Measurements from ENCODE around the gene TAP1. TPM values are rescaled to one million over a fixed set of nuclear protein-coding genes. Genes with fewer than 3 reads are reported as not detected.

Gene TAP1
- total RNA-seq, 6 experiments from 2014 or later, result 29.9 to 42.6 (median 37.8) TPM

- no peak within 1 kb of the TSS for H3K4me3 Mint-ChIP-seq
- TF ChIP-seq CTCF (IDR thresholded peaks at IDR 0.05), result no peak
- no peaks in the 10 kb centered on the region for H3K36me3 Mint-ChIP-seq (ENCODE audit: low read depth)
- peaks cover 15% of the 10 kb centered on the region for H3K4me1 Mint-ChIP-seq (ENCODE audit: low read depth)
- peaks cover 33% of the 10 kb centered on the region for H3K27me3 Mint-ChIP-seq (ENCODE audit: insufficient read depth)
- H3K9me3 Mint-ChIP-seq, result no peaks in the 10 kb centered on the region
- H3K27ac Mint-ChIP-seq, result no peak within 1 kb of the TSS
- DNase-seq, result peak; percentile 17
Measured at GRCh38 chr6:32816746-32817204, 36.7 kb downstream of the TAP1 start, which contains the start of gene HLA-DOB. Gene HLA-DOB (minus strand): TSS chr6:32817002. CDS start chr6:32816951, 51 bp downstream.

GRCh38 chr6:32815996-32816395, 37.5 kb downstream of the TAP1 start:
- no peaks in the 10 kb centered on the region for H3K9me3 Mint-ChIP-seq
- H3K4me3 Mint-ChIP-seq, result no peak overlapping the region
- H3K36me3 Mint-ChIP-seq (ENCODE audit: low read depth), result no peaks in the 10 kb centered on the region
- peaks cover 15% of the 10 kb centered on the region for H3K4me1 Mint-ChIP-seq (ENCODE audit: low read depth)
- H3K27me3 Mint-ChIP-seq (ENCODE audit: insufficient read depth), result peaks cover 35% of the 10 kb centered on the region
- no peak for DNase-seq
- TF ChIP-seq CTCF (IDR thresholded peaks at IDR 0.05), result no peak
- H3K27ac Mint-ChIP-seq, result no peak overlapping the region

GRCh38 chr6:32815115-32815514, 38.4 kb downstream of the TAP1 start:
- no peak overlapping the region for H3K27ac Mint-ChIP-seq
- no peak for TF ChIP-seq CTCF (IDR thresholded peaks at IDR 0.05)
- no peaks in the 10 kb centered on the region for H3K9me3 Mint-ChIP-seq
- no peak for DNase-seq
- H3K36me3 Mint-ChIP-seq (ENCODE audit: low read depth), result no peaks in the 10 kb centered on the region
- H3K27me3 Mint-ChIP-seq (ENCODE audit: insufficient read depth), result peaks cover 35% of the 10 kb centered on the region
- peaks cover 12% of the 10 kb centered on the region for H3K4me1 Mint-ChIP-seq (ENCODE audit: low read depth)
- H3K4me3 Mint-ChIP-seq, result no peak overlapping the region

GRCh38 chr6:32814145-32814544, 39.4 kb downstream of the TAP1 start:
- H3K27me3 Mint-ChIP-seq (ENCODE audit: insufficient read depth), result peaks cover 35% of the 10 kb centered on the region
- no peak for TF ChIP-seq CTCF (IDR thresholded peaks at IDR 0.05)

GRCh38 chr6:32809171-32809570, 44.3 kb downstream of the TAP1 start:
- no peak overlapping the region for H3K27ac Mint-ChIP-seq
- peaks cover 31% of the 10 kb centered on the region for H3K27me3 Mint-ChIP-seq (ENCODE audit: insufficient read depth)
- H3K9me3 Mint-ChIP-seq, result no peaks in the 10 kb centered on the region
- H3K4me3 Mint-ChIP-seq, result no peak overlapping the region
- DNase-seq, result no peak
- H3K4me1 Mint-ChIP-seq (ENCODE audit: low read depth), result peaks cover 7% of the 10 kb centered on the region
- H3K36me3 Mint-ChIP-seq (ENCODE audit: low read depth), result no peaks in the 10 kb centered on the region
- no peak for TF ChIP-seq CTCF (IDR thresholded peaks at IDR 0.05)

More at GRCh38 chr6:32814145-32814544, 39.4 kb downstream of the TAP1 start:
- Mint-ChIP-seq H3K36me3 (ENCODE audit: low read depth) (no peaks in the 10 kb centered on the region), H3K9me3 (no peaks in the 10 kb centered on the region), H3K4me3 (no peak overlapping the region), H3K27ac (no peak overlapping the region), H3K4me1 (ENCODE audit: low read depth) (peaks cover 3% of the 10 kb centered on the region)
- no peak for DNase-seq
